ENCODE results near the gene PGM2. TPM values are rescaled to one million over a fixed set of nuclear protein-coding genes. Genes with fewer than 3 reads are reported as not detected.
A peak's percentile ranks its signal among the peaks of the same experiment; 100 is the strongest.

Gene PGM2
- total and polyA plus RNA-seq, 7 donors = 1.1 to 4.7 (median 2.5) TPM

DNA sequence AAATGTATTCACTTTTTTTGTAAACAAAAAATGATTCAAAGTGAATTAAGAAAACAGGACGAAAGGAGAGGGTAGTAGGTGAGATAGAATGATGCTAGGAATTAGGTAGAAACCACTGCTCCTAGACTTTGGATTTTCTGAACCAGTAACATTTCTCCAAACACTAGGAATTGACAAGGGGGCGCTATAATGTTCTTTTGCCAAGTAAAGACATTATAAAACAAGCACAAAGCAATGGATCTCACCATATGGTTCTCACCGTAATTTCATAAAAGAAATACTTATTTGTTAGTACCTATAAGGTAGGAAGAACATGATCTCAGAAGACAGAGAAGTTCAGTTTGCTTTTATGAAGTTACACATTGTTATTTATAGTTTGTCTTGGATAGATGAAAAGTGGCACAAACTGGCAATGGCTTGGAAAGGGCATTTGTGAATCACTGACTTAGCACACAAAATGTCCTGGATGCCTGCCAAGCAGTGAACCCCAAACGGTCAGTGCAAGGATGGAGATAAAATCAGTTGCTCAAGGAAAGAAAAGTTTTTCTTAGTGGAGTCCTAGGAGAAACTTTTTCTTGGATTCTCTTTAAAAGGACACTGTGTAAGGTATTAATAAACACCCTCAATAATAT is 56.3 kb downstream of the PGM2 start:
- TF ChIP-seq, protein P1, sequence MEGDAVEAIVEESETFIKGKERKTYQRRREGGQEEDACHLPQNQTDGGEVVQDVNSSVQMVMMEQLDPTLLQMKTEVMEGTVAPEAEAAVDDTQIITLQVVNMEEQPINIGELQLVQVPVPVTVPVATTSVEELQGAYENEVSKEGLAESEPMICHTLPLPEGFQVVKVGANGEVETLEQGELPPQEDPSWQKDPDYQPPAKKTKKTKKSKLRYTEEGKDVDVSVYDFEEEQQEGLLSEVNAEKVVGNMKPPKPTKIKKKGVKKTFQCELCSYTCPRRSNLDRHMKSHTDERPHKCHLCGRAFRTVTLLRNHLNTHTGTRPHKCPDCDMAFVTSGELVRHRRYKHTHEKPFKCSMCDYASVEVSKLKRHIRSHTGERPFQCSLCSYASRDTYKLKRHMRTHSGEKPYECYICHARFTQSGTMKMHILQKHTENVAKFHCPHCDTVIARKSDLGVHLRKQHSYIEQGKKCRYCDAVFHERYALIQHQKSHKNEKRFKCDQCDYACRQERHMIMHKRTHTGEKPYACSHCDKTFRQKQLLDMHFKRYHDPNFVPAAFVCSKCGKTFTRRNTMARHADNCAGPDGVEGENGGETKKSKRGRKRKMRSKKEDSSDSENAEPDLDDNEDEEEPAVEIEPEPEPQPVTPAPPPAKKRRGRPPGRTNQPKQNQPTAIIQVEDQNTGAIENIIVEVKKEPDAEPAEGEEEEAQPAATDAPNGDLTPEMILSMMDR (IDR thresholded peaks at IDR 0.05) = no peak
- WGBS, 3 donors = 36 to 46% (median 44%) methylated on average over 4 of the region's 4 CpGs
- intact Hi-C loops (cut with DNase I) = no loop called here
- H3K9me3 ChIP-seq = no peaks in the 10 kb centered on the region
- ATAC-seq (no peak), DNase-seq (no peak)
- H3K4me1 ChIP-seq = no peaks in the 10 kb centered on the region
- H3K36me3 ChIP-seq (ENCODE audit: insufficient read depth in 1 of 2, low read depth in 1 of 2) = no peaks in the 10 kb centered on the region
- peaks cover 0 to 3% (median 0%) of the 10 kb centered on the region in 3 donors for H3K27me3 ChIP-seq (ENCODE audit: insufficient read depth in 3 of 3, low read length in 2 of 3)
- no peak overlapping the region for H3K27ac ChIP-seq
- H3K4me3 ChIP-seq = no peak overlapping the region

DNA sequence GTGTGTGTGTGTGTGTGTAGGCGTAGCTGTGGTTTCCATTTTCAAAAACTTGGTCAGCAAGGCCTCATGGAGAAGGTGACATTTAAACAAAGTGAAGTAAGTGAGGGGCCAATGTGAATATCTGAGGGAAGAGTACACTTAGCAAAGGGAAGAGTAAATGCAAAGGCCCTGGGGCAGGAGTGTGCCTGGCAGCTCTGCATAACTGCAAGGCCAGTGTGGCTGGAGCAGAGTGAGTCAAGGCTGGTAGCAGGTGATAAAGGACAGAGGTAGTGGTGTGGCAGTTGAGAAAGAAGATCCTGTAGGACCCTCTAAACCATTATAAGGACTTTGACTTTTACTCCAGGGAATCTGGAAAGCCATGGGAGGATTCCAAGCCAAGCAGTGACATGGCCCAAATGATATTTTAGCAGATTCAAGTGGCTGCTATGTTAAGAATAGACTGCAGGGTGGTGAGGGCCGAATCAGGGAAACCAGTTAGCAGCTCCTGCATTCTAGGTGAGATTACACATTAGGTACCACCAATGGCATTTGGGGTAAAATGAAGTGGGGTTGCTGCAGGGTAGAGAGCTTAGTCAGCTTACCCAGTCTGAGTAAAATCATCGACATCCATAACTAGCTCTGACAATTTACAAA is 58.5 kb downstream of the PGM2 start:
- DNase-seq (no peak), ATAC-seq (no peak)
- Histone ChIP-seq H3K27ac (no peak overlapping the region), H3K36me3 (ENCODE audit: insufficient read depth in 1 of 2, low read depth in 1 of 2) (no peaks in the 10 kb centered on the region), H3K4me1 (no peaks in the 10 kb centered on the region), H3K9me3 (no peaks in the 10 kb centered on the region), H3K4me3 (no peak overlapping the region), H3K27me3 (ENCODE audit: insufficient read depth in 3 of 3, low read length in 2 of 3) (peaks cover 0 to 3% (median 0%) of the 10 kb centered on the region in 3 donors)
- intact Hi-C loops (cut with DNase I) = loop anchor here (5.0 kb wide), 3 partner anchors 78 to 283 kb away; no protein-coding TSS in a partner anchor
- TF ChIP-seq, protein P1 (IDR thresholded peaks at IDR 0.05) = no peak
- WGBS, 3 donors = 77 to 96% (median 81%) methylated on average over 3 of the region's 3 CpGs

DNA sequence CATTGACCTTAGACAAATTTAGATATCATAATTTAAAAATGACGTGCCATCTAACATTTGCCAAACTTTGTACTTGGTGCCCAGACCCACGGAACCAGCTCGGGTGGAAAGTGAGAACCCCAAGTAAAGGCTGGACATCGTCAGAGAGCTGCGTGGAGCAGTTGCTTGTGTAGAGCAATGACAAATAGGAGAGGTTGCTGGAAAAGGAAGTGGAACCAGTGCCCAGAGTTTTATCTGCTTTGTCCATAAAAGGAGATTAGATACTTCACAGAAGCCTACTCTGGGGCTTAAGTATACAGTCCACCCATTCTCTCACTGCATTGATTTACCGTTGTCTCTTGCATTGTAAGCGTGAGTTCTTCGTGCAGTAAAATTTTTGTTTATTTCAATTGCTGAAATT is 59.0 kb downstream of the PGM2 start:
- intact Hi-C loops (cut with DNase I) = loop anchor here (5.0 kb wide), 3 partner anchors 78 to 283 kb away; no protein-coding TSS in a partner anchor
- ATAC-seq = no peak
- 59 to 74% (median 66%) methylated on average over 8 of the region's 8 CpGs for WGBS, 3 donors
- TF ChIP-seq, protein P1 (IDR thresholded peaks at IDR 0.05) = no peak
- peaks cover 0 to 3% (median 0%) of the 10 kb centered on the region in 3 donors for H3K27me3 ChIP-seq (ENCODE audit: insufficient read depth in 3 of 3, low read length in 2 of 3)
- no peak overlapping the region for H3K27ac ChIP-seq
- no peak for DNase-seq
- no peaks in the 10 kb centered on the region for H3K4me1 ChIP-seq
- no peaks in the 10 kb centered on the region for H3K36me3 ChIP-seq (ENCODE audit: insufficient read depth in 1 of 2, low read depth in 1 of 2)
- H3K9me3 ChIP-seq = no peaks in the 10 kb centered on the region
- no peak overlapping the region for H3K4me3 ChIP-seq

DNA sequence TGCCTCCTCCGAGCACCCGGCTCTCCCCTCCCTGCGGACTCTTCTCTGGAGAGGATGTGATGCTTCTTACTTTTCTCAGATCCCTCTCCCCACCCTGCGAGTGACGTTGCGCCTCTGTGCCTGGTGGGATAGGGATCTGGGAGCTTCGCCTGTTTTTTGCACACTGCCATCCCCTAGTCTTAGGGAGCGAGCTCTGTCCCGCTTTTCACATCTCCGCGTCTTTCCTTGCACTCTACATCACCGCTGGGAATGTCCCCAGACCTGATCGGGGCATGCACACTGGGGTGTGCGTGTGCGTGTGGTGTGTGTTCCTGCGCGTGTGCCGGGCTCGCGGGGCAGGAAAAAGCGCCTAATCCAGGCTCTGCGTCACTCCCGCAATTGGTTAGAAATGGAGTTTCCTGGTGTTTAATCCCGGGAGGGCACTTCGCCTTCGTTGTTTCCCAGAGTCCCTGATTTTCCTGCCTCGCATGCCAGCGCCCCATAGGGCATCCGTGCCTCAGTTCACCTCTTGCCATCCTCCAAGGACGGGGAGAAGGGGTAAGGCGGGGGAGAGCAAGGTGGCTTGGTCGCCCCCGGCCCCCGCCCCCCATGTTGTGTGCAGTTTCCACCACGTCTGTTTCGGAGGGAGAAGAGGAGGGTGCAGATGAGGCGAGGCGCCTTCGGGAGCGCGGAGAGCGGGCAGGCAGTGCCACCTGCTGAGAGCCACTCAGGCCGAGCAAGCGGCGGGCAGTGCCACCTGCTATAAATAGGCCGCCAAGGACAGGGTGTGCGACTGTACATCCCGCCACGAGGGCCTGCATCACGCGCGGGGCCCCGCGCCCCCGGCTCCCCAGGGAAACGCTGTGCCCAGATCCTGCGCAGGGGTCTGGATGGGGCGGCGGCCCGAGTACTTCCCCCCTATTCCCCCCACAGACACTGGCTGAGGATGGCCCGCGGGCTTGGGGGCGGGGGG is 63.6 kb downstream of the PGM2 start:
- intact Hi-C loops (cut with DNase I) = loop anchor here (2.0 to 5.0 kb wide), 7 partner anchors 42 to 288 kb away; partner anchors contain the start of gene PGM2 (in 1 of the 2)
- WGBS, 3 donors = 5 to 6% (median 5%) methylated on average over 53 to 63 of the region's 63 CpGs
- Histone ChIP-seq H3K4me3 (peak overlapping the region; percentile 94), H3K9me3 (no peaks in the 10 kb centered on the region), H3K27ac (peak overlapping the region; percentile 76), H3K27me3 (ENCODE audit: insufficient read depth in 3 of 3, low read length in 2 of 3) (no peaks in the 10 kb centered on the region), H3K4me1 (peaks cover 3% of the 10 kb centered on the region), H3K36me3 (ENCODE audit: insufficient read depth in 1 of 2, low read depth in 1 of 2) (no peaks in the 10 kb centered on the region)
- DNase-seq (peak; percentile 70 to 94), ATAC-seq (peak; percentile 94 to 98 (median 95))
- TF ChIP-seq, protein P1 (IDR thresholded peaks at IDR 0.05) = peak; percentile 28

Measured in psoas muscle (tissue), 8 donors.